ENCODE measurements around the gene KLK15. TPM values are rescaled to one million over a fixed set of nuclear protein-coding genes. Genes with fewer than 3 reads are reported as not detected.
"Not testable (repeated sequence)": the region's sequence is repeated elsewhere in the genome, so short reads cannot be mapped to it uniquely, and the experiment has no call there.

The KLK15 gene
- polyA plus RNA-seq, 4 donors, result 0.11 TPM; not detected in 3

DNA sequence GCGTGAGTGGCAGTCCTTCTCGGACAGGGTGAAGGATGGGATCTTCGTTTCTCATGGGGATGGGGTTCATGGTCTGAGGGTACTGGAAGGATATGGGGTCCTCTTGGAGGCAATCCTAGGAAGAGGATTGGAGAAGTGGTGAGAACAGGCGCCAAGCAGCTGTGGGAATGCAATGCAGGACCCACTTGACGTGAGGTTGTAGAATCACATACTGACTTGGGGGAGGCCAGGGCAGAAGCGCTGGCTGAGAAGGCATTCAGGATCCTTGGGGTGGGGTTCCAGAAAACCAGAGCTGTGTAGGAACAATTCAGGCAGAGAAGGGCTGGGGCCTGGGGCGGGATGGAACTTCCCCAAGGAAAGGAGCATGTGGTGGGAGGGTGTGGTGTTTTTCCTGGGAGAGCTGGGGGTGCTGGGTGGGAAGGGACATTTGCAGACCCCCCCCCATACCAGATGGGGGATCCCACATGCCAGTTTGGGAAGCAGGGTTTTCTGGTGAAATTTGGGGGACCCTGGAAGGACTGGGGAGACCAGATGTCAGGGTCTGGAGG, 10.6 kb downstream of the KLK15 start:
- DNase-seq (ENCODE audit: low read depth in 4 of 4, low spot score in 3 of 4), result no peak

GRCh38 chr19:50821622-50822021, 11.8 kb downstream of the KLK15 start:
- no peak for DNase-seq (ENCODE audit: low read depth in 4 of 4, low spot score in 3 of 4)

DNA sequence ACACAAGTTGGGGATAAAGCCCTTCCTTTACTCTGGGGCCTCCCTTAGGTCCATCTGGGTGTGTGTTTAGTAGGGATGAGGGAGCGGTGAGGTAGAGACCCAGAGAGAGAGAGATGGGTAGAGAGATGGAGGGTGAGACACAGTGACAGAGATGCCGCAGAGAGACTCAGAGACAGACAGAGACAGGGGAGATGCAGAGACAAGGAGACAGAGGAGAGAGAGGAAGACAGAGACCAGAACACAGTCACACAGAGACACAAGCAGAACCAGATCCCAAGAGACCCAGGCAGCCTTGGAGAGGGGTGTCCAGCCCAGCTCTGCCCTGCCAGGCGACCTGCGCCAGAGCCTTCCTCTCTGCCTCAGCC, 12.1 kb downstream of the KLK15 start:
- DNase-seq (ENCODE audit: low read depth in 4 of 4, low spot score in 3 of 4), result no peak

DNA sequence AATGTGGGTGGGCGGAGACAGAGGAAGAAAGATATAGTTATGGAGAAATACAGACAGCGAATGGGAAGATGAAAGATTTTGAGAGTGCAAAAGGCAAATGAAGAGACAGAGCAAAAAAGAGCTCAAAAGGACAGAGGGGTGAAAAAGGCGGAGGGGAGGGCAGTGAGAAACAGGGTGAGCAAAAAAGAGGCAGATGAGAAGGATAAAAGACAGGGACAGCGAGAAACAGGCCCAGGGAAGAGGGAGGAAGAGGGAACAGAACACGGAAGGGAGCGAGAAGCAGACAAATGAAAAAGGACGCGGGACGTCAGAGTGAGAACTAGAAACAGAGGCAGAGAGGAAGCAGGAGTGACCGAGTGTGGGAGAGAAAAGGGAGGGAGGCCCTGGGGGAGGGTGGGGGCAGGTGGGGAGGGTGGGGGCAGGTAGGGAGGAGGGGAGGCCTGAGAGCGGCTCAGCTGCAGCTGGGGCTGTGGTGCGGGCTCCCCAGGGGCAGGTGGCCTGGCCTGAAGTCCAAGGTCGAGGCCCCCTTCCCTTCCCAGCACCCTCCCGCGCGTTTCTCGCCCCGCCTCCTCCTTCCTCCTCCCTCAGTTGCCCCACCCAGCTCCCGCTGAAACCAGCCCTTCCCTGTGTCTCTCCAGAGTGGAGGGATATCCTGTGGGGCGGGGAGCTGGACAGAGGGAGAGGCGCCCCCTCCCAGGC, 12.7 kb downstream of the KLK15 start:
- DNase-seq (ENCODE audit: low read depth in 4 of 4, low spot score in 3 of 4), result no peak

DNA sequence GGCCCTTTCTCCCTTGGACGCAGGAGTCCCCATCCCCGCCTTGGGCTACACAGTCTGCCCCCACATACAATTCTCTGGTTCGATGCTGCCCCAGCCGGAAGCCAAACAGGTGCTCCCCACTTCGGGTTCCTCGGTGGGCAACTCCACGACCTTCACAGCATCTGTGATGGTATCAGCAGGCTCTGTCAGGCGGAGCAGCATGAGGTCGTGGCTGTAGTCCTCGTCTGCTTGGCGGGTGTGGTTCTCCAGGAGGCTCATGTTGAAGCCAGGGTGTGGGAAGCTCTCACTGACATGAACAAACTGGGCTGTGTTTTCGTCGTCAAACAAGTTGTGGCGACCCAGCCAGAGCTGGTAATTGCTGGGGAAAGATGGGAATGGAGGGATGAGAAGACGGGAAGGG, 13.3 kb downstream of the KLK15 start:
- no peak for DNase-seq (ENCODE audit: low read depth in 4 of 4, low spot score in 3 of 4)

- DNase-seq (ENCODE audit: low read depth in 4 of 4, low spot score in 3 of 4), result no peak
Observed at GRCh38 chr19:50819636-50820035, 13.7 kb downstream of the KLK15 start.

GRCh38 chr19:50818859-50819472, 14.4 kb downstream of the KLK15 start:
- DNase-seq (ENCODE audit: low read depth in 4 of 4, low spot score in 3 of 4), result no peak

DNA sequence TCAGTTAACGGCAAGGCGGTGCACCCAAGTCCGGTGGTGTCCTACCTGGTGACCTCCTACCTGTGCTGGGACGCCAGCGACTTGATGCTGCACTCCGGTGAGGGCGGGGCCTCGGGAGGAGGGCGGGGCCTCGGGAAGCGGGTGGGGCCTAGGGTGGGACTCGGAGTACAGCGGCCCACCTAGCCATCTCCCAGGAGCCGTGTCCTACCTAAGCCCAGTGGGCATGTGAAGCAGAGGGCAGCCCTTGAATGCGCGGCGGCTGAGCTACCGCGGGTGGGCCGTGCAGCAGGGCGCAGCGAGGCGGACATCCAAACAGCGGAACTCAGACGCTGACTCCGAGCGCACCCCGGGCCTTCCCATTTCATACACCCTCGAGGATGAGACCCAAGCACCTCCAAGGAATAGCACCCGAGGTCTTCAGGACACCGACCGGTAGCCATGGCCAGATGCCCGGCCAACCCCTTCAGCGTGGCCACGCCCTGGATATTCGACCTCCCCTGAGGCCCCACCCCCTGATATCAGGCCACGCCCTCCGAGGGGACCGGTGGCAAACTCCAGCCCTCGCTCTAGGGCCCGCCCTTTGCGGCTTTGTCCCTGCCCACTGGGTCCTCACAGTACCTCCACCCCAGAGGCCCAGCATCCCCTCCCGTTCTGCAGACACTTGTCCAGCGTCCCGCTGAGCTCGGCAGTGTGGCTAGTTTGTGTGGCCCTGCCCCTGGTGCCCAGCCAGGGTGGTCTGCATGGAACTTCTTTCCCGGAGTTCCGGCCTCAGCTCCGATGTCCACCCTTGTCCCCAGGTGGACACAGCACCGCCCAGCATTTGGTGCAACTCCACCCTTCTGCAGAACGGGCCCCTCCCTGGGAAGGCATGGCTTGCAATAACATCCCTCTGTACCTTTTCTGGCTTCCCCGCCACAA, 15.2 kb downstream of the KLK15 start:
- DNase-seq (ENCODE audit: low read depth in 4 of 4, low spot score in 3 of 4), result no peak

DNA sequence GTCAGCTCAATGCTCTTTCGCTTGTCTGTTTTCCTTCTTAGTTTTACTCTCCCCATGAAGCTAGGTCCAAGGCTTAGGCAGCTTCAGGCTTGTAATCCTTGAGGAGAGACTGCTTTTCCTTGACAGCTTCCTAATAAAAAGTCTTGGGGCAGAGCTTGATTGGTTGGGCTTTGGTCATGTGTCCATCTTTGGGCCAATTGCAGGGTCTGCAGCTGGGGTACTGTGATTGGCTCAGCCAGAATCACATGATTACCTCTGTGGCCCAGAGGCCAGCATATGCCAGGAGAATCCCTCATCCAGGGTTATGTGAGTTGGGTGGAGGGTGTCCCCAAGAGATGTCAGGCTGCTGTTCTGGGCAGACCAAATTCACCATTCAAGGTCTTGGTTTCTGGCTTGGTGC, 17.9 kb downstream of the KLK15 start:
- DNase-seq (ENCODE audit: low read depth in 4 of 4, low spot score in 3 of 4), result no peak

GRCh38 chr19:50814883-50815282, 18.5 kb downstream of the KLK15 start:
- DNase-seq (ENCODE audit: low read depth in 4 of 4, low spot score in 3 of 4), result no peak

GRCh38 chr19:50812474-50812873, 20.9 kb downstream of the KLK15 start:
- no peak for DNase-seq (ENCODE audit: low read depth in 4 of 4, low spot score in 3 of 4)

DNA sequence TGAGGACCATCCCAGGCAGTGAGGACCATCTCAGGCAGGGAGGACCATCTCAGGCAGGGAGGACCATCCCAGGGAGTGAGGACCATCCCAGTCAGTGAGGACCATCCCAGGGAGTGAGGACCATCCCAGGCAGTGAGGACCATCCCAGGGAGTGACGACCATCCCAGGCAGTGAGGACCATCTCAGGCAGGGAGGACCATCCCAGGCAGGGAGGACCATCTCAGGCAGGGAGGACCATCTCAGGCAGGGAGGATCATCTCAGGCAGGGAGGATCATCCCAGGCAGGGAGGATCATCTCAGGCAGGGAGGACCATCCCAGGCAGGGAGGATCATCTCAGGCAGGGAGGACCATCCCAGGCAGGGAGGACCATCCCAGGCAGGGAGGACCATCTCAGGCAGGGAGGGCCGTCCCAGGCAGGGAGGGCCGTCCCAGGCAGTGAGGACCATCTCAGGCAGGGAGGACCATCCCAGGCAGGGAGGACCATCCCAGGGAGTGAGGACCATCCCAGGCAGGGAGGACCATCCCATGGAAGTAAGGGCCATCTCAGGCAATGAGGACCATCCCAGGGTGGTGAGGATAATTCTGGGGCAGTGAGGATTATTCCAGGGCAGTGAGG, 21.6 kb downstream of the KLK15 start:
- not testable (repeated sequence) for DNase-seq (ENCODE audit: low read depth in 4 of 4, low spot score in 3 of 4)

GRCh38 chr19:50808856-50809255, 24.5 kb downstream of the KLK15 start:
- DNase-seq (ENCODE audit: low read depth in 4 of 4, low spot score in 3 of 4), result no peak

DNA sequence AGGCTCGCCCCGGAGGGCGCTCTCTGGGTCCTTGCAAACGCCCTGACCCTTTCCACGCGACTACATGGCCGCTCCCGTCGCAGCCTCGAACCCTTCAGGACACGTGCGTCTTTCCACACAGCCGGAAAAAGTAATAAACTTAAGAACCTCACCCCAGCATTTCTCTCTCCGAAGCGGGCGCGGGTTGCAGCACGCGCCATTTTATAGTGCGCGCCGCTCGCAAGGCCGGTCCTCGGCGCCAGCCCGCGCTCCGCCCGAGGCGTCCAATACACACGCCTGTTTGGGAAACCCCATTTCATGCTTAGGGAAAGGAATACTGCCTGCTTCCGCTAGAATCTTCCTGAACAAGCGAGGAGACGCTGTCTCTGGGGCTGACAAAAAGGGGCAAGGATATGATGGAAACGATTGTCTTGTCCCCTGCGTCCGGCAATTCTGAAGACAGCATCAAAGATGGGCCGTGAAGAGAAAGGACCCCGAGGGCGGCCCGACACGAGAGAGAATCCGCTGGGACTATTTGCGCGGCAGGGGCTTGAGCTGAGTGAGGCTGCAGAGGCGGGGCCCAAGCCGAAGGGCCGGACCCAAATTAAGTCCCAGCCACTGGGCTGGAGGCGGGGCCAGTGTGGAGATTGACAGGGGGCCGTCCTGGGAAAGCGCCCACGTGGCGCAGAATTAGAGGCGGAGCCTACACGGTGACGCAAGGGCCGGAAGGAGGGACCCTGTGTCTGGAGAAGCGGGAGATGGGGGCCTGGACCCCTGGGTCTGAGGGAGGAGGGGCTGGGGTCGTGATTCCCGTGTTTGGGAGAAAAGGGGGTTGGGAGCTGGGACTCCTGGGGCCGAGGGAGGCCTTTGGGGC, 28.7 kb downstream of the KLK15 start:
- DNase-seq (ENCODE audit: low read depth in 4 of 4, low spot score in 3 of 4), result peak; percentile 98 to 99 (median 98)

DNA sequence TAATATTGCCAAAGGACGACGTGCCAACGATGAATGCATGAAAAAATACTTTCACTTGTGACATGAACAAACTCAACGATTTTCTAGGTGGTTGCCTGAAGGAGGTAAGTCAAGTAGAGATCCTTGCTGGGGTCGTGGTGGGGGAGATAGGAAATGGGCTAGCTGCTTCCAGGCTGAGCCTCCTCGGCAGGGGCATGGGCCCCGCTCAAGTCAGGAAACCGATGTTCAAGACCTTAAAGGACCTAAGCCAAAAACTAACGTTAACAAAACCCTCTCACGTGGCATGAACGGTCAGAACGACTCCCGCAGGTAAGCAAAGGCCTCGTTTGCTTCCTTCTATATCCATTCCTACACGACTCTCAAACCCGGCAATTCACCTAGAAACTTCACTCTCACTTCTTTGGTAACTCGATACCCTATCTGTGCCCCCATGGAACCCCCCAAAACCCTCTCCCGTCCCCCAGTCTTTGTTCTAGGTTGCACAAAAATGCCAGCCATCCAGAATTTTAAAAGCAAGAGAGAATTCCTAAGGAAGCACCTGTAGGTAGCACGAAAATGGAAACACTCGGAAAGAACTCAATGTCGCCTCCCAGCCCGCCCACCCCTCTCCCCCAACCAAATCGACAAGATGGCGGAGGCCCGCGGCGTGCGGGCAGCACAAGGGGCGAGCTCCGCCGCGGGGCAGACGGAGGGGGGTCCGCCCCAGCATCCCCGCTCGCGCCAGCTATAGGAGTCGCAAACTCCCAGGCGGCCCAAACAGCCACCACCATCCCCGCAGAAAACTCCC, 29.5 kb downstream of the KLK15 start:
- DNase-seq (ENCODE audit: low read depth in 4 of 4, low spot score in 3 of 4), result no peak

DNA sequence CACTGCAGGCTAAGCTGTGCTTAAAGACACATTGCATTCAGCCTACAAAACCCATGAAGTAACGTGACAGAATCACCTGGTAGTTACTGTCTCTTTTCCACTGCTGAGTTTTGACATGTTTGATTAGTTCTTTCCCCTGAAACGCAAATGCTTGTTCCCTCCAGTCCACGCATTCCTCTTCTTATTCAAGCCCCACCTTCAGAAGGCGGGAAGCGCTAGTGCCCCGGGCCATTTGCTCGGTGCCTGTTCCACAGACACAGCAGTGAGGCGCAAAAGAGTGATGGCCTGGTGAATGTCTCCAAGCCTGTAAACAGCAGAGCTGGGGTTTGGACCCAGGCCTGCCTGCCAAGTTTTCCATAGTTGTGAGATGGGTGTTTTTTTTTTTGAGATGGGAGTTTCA, 32.3 kb downstream of the KLK15 start:
- DNase-seq (ENCODE audit: low read depth in 4 of 4, low spot score in 3 of 4), result no peak

DNA sequence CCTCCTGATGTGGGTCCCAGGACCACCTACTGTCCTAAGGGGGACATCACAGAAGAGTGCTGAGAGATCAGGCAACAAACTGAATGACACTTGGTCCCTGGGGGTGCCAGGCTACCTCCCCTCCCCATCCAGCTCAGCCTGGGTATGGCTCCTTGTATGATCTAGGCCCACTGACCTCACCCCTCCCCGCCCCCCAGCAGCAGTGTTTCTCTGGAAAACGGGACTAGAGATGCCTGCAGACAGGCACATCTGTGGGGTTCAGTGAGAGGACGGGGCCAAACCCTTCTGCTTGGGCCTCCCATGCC, 33.9 kb downstream of the KLK15 start:
- no peak for DNase-seq (ENCODE audit: low read depth in 4 of 4, low spot score in 3 of 4)

GRCh38 chr19:50798659-50799546, 34.5 kb downstream of the KLK15 start:
- no peak for DNase-seq (ENCODE audit: low read depth in 4 of 4, low spot score in 3 of 4)
